Tibial nerve (tissue), 4 donors: ENCODE results near the gene MCOLN2. TPM values are rescaled to one million over a fixed set of nuclear protein-coding genes. Genes with fewer than 3 reads are reported as not detected.

ENCODE experiments used
- DNase-seq, 2 donors: peaks; one replicate each; pipeline ENCODE4 v3.0.0-alpha.2; 2019; ENCODE audit warnings: low spot score in 2 of 2
- H3K27ac ChIP-seq, 4 donors: fragments of 200-600 bp; sonication (generic) in 3 of 4; one replicate each; pipeline ENCODE4 v1.5.1; 2017 to 2019; ENCODE audit warnings: mild to moderate bottlenecking in 1 of 4
- H3K27me3 ChIP-seq, 2 donors: fragments of 200-600 bp; sonication (generic) in 1 of 2; one replicate each; pipeline versions ENCODE4 v1.5.1 to v1.6.0; 2017 to 2019
- H3K36me3 ChIP-seq, 3 donors: fragments of 200-600 bp; sonication (generic); one replicate each; pipeline ENCODE4 v1.5.1; 2018 to 2019
- H3K4me1 ChIP-seq, 4 donors: fragments of 200-600 bp; sonication (generic) in 3 of 4; one replicate each; pipeline ENCODE4 v1.5.1; 2017 to 2019
- H3K4me3 ChIP-seq, 4 donors: fragments of 200-600 bp; sonication (generic) in 3 of 4; one replicate each; pipeline ENCODE4 v1.5.1; 2017 to 2019; ENCODE audit warnings: mild to moderate bottlenecking in 1 of 4, moderate library complexity in 1 of 4
- H3K9me3 ChIP-seq, 4 donors: fragments of 200-600 bp; sonication (generic) in 3 of 4; one replicate each; pipeline ENCODE4 v1.5.1; 2017 to 2019
- CTCF ChIP-seq, 5 experiments: fragments of 200-600 bp in 3 of 5; fragments of 450-650 bp in 2 of 5; sonication (generic) in 3 of 5; IDR thresholded peaks; one replicate each; pipeline ENCODE4 v1.5.1; 2016 to 2019; ENCODE audit warnings: antibody characterized with exemption in 5 of 5, mild to moderate bottlenecking in 3 of 5, moderate library complexity in 2 of 5
- EP300 ChIP-seq, 2 donors: sonication (generic); formaldehyde crosslinking; IDR thresholded peaks; one replicate each; pipeline ENCODE4 v1.6.1; 2017; ENCODE audit warnings: antibody characterized with exemption in 2 of 2, mild to moderate bottlenecking in 1 of 2
- POLR2A ChIP-seq, 2 donors: fragments of 450-650 bp; IDR thresholded peaks; one replicate each; pipeline ENCODE4 v1.6.1; 2017; ENCODE audit warnings: antibody characterized with exemption in 2 of 2, mild to moderate bottlenecking in 2 of 2, moderate library complexity in 2 of 2
- WGBS, 2 donors: methylation state at CpG; one replicate each; pipeline ENCODE4 v1.1.5; 2018; 5-methylcytosine and 5-hydroxymethylcytosine counted together
- total RNA-seq, 4 donors: library from RNA; depleted of rRNA; stranded (reverse); fragments of >200 nt; gene quantifications; one replicate each; pipeline ENCODE4 v1.1.0, GENCODE V29; 2016

MCOLN2 gene
- total RNA-seq, 4 donors from 2014 or later = 8.2 to 12.2 (median 9.8) TPM

GRCh38 chr1:85028151-85028550 is 31.2 kb upstream of the MCOLN2 start:
- WGBS, 2 donors = 88 to 93% methylated on average over 3 of the region's 3 CpGs
- no peak overlapping the region for H3K4me3 ChIP-seq

GRCh38 chr1:85027242-85027983 is 30.5 kb upstream of the MCOLN2 start:
- H3K27me3 ChIP-seq = no peaks in the 10 kb centered on the region
- H3K27ac ChIP-seq = no peak overlapping the region
- H3K4me3 ChIP-seq = no peak overlapping the region
- H3K36me3 ChIP-seq = no peaks in the 10 kb centered on the region
- no peaks in the 10 kb centered on the region for H3K9me3 ChIP-seq
- TF ChIP-seq CTCF (IDR thresholded peaks at IDR 0.05) = peak in 3 of 5 experiments; percentile 10 to 26 (median 22)
- TF ChIP-seq POLR2A (IDR thresholded peaks at IDR 0.05) = no peak
- no peak for DNase-seq
- no peaks in the 10 kb centered on the region for H3K4me1 ChIP-seq
- WGBS, 2 donors = 79 to 86% methylated on average over 5 of the region's 5 CpGs

More at GRCh38 chr1:85028151-85028550, 31.2 kb upstream of the MCOLN2 start:
- H3K27ac ChIP-seq = no peak overlapping the region
- no peaks in the 10 kb centered on the region for H3K27me3 ChIP-seq
- no peak for TF ChIP-seq CTCF (IDR thresholded peaks at IDR 0.05)
- TF ChIP-seq POLR2A (IDR thresholded peaks at IDR 0.05) = no peak
- no peak for TF ChIP-seq EP300 (IDR thresholded peaks at IDR 0.05)
- H3K36me3 ChIP-seq = no peaks in the 10 kb centered on the region
- H3K4me1 ChIP-seq = no peaks in the 10 kb centered on the region
- DNase-seq = no peak
- no peaks in the 10 kb centered on the region for H3K9me3 ChIP-seq

GRCh38 chr1:85025940-85026339 is 29.0 kb upstream of the MCOLN2 start:
- no peak for DNase-seq
- Histone ChIP-seq H3K9me3 (no peaks in the 10 kb centered on the region), H3K4me1 (no peaks in the 10 kb centered on the region), H3K27me3 (no peaks in the 10 kb centered on the region), H3K4me3 (no peak overlapping the region), H3K27ac (no peak overlapping the region), H3K36me3 (no peaks in the 10 kb centered on the region)
- no peak for TF ChIP-seq CTCF (IDR thresholded peaks at IDR 0.05)
- no peak for TF ChIP-seq EP300 (IDR thresholded peaks at IDR 0.05)
- no peak for TF ChIP-seq POLR2A (IDR thresholded peaks at IDR 0.05)
- WGBS, 2 donors = 65 to 70% methylated on average over 1 of the region's 1 CpG

- Histone ChIP-seq H3K4me3 (no peak overlapping the region), H3K36me3 (no peaks in the 10 kb centered on the region), H3K4me1 (no peaks in the 10 kb centered on the region), H3K27me3 (no peaks in the 10 kb centered on the region), H3K9me3 (no peaks in the 10 kb centered on the region), H3K27ac (no peak overlapping the region)
- DNase-seq = no peak
- WGBS, 2 donors = 90 to 94% methylated on average over 3 of the region's 3 CpGs
- TF ChIP-seq CTCF (IDR thresholded peaks at IDR 0.05) (no peak), POLR2A (IDR thresholded peaks at IDR 0.05) (no peak), EP300 (IDR thresholded peaks at IDR 0.05) (no peak)
These were observed 27.8 kb upstream of the MCOLN2 start for GRCh38 chr1:85024736-85025135.

GRCh38 chr1:85022700-85023099 is 25.8 kb upstream of the MCOLN2 start:
- Histone ChIP-seq H3K36me3 (no peaks in the 10 kb centered on the region), H3K27ac (no peak overlapping the region), H3K27me3 (no peaks in the 10 kb centered on the region), H3K9me3 (no peaks in the 10 kb centered on the region), H3K4me3 (no peak overlapping the region), H3K4me1 (no peaks in the 10 kb centered on the region)
- DNase-seq = no peak
- no peak for TF ChIP-seq EP300 (IDR thresholded peaks at IDR 0.05)
- no peak for TF ChIP-seq POLR2A (IDR thresholded peaks at IDR 0.05)
- TF ChIP-seq CTCF (IDR thresholded peaks at IDR 0.05) = no peak
